ENCODE data around the gene POLD1.
"Not testable (repeated sequence)": the region's sequence is repeated elsewhere in the genome, so short reads cannot be mapped to it uniquely, and the experiment has no call there.

POLD1 gene

GRCh38 chr19:50365434-50366306 lies 18.5 kb upstream of the POLD1 start, which contains the start of gene NAPSA:
Gene NAPSA, minus strand, starts transcription at chr19:50365639. Its CDS starts 18 bp downstream, at chr19:50365621.
- ATAC-seq, result no peak

- peak; percentile 52 to 55 for ATAC-seq
Observed at GRCh38 chr19:50368649-50369570, 15.2 kb upstream of the POLD1 start.

- no peak for ATAC-seq
Observed at GRCh38 chr19:50371914-50372475, 12.2 kb upstream of the POLD1 start.

GRCh38 chr19:50376166-50377050 lies 7.7 kb upstream of the POLD1 start, which contains the start of gene NR1H2:
Gene NR1H2, plus strand, starts transcription at chr19:50376457. Its CDS starts 1,149 bp downstream, at chr19:50377606.
- peak; percentile 94 to 95 for ATAC-seq

GRCh38 chr19:50377051-50377461 lies 7.1 kb upstream of the POLD1 start:
- ATAC-seq, result no peak

- no peak for ATAC-seq
Observed at GRCh38 chr19:50377517-50377916, 6.6 kb upstream of the POLD1 start.

GRCh38 chr19:50378169-50378862 lies 5.8 kb upstream of the POLD1 start:
- no peak for ATAC-seq

GRCh38 chr19:50378863-50379236 lies 5.3 kb upstream of the POLD1 start:
- no peak for ATAC-seq

- ATAC-seq, result no peak
Observed at GRCh38 chr19:50379602-50380001, 4.5 kb upstream of the POLD1 start.

- no peak for ATAC-seq
Observed at GRCh38 chr19:50380137-50380536, 4.0 kb upstream of the POLD1 start.

GRCh38 chr19:50380751-50381151 lies 3.4 kb upstream of the POLD1 start:
- no peak for ATAC-seq

- no peak for ATAC-seq
Observed at GRCh38 chr19:50381881-50382729, 2.0 kb upstream of the POLD1 start.

- ATAC-seq, result peak in 1 of 2 donors; percentile 6
Observed at GRCh38 chr19:50383001-50383851, 921 bp upstream of the POLD1 start.

- no peak for ATAC-seq
Observed at GRCh38 chr19:50384685-50385535, 763 bp downstream of the POLD1 start.

- no peak for ATAC-seq
Observed at GRCh38 chr19:50387176-50387867, 3.2 kb downstream of the POLD1 start.

- ATAC-seq, result no peak
Observed at GRCh38 chr19:50387868-50388245, 3.7 kb downstream of the POLD1 start.

- ATAC-seq, result not testable (repeated sequence)
Observed at GRCh38 chr19:50390295-50390694, 6.1 kb downstream of the POLD1 start.

GRCh38 chr19:50390952-50391351 lies 6.8 kb downstream of the POLD1 start:
- not testable (repeated sequence) for ATAC-seq

All from activated CD4-positive, CD25-positive, alpha-beta regulatory T cell treated with anti-CD3 and anti-CD28 coated beads, Interleukin-2, amount 50 U/mL, for 24 hours (primary cell).